Activated CD4-positive, alpha-beta memory T cell treated with anti-CD3 and anti-CD28 coated beads for 36 hours (primary cell): ENCODE measurements around the gene THADA. TPM values are rescaled to one million over a fixed set of nuclear protein-coding genes. Genes with fewer than 3 reads are reported as not detected.
A peak's percentile ranks its signal among the peaks of the same experiment; 100 is the strongest.
"Not testable (repeated sequence)": the region's sequence is repeated elsewhere in the genome, so short reads cannot be mapped to it uniquely, and the experiment has no call there.

Experiments used
- CTCF ChIA-PET: fragments of 350-600 bp; sonication (Branson Sonifier 250); formaldehyde crosslinking; loops from one replicate; lab custom pipeline; 2021; ENCODE audit warnings: antibody characterized with exemption, inconsistent platforms; lab: Charles Lee
- POLR2A ChIA-PET: fragments of 350-600 bp; sonication (Branson Sonifier 250); formaldehyde crosslinking; loops from one replicate; lab custom pipeline; 2021; ENCODE audit warnings: antibody characterized with exemption; lab: Charles Lee
- DNase-seq: peaks from one replicate; pipeline ENCODE4 v3.0.0-alpha.2; 2020
- H3K27ac Mint-ChIP-seq: one replicate; pipeline ENCODE4 v1.8.0; 2021; ENCODE audit warnings: mixed read lengths
- H3K27me3 Mint-ChIP-seq: one replicate; pipeline ENCODE4 v1.8.0; 2021; ENCODE audit warnings: mixed read lengths
- H3K36me3 Mint-ChIP-seq: one replicate; pipeline ENCODE4 v1.8.0; 2021; ENCODE audit warnings: mixed read lengths
- H3K4me1 Mint-ChIP-seq: one replicate; pipeline ENCODE4 v1.8.0; 2021; ENCODE audit warnings: low read depth, mixed read lengths
- H3K4me3 Mint-ChIP-seq: one replicate; pipeline ENCODE4 v1.8.0; 2021; ENCODE audit warnings: mild to moderate bottlenecking, mixed read lengths
- H3K9me3 Mint-ChIP-seq: one replicate; pipeline ENCODE4 v1.8.0; 2021; ENCODE audit warnings: mixed read lengths
- intact Hi-C: fragments of 100-400 bp; cut with micrococcal nuclease; formaldehyde crosslinking; loops from one replicate; pipeline ENCODE4 v1.15.1; 2023
- total RNA-seq, 2 experiments: library from RNA; stranded (reverse); gene quantifications; one replicate each; pipeline ENCODE4 v1.2.3, GENCODE V29; 2021

The THADA gene
- total RNA-seq, 2 experiments from 2014 or later = 39.0 to 46.6 TPM

DNA sequence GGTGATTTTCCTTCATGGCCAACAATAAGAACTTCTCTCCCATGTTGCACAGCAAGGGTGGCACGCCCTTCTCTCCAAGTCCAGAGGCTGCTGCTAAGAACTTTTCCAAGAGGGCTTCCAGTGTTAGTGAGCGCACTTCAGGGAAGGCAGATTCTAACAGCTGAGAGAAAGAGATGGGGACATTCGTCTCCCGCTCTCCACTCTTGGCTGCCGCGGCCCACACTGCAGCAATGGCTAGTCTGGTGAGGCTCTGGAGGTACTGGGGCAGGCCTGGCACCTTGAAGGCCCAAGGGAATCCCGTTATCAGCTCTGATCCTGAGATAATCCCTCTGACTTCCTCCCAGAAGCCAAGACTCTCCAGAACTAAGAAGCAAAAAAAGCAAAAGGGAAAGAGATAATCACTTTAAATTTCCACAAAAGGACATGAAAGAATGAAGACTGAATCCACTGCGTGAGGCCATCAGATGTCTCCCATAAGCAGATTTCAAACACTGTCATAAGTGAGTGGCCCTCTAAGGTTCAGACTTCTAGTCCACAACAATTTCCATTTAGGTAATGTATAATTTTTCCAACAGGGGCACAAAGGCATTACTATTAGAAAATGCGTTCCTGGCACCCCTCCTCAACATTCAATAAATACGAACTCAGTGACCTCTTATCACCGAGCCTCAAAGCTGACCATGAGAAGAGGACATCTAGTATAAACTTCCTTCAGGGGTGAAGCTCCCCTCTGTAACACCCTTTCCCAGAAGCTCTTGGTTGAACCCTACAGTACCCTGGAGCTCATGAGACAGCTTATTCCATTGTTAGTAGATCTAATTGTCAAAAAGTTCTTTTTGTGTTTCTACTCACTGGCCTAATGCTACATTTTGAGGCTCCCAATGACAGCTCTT is 302.7 kb downstream of the THADA start:
- intact Hi-C loops = loop anchor here (1.0 to 5.0 kb wide), 2 partner anchors 94 to 184 kb away; no protein-coding TSS in a partner anchor
- no peaks in the 10 kb centered on the region for H3K9me3 Mint-ChIP-seq
- POLR2A ChIA-PET = interaction anchor here (0.9 to 1.6 kb wide), 2 partner anchors 26 to 94 kb away, joined by 3 read pairs; no protein-coding TSS in a partner anchor
- no peaks in the 10 kb centered on the region for H3K27me3 Mint-ChIP-seq
- DNase-seq = no peak
- H3K4me3 Mint-ChIP-seq = no peak overlapping the region
- H3K4me1 Mint-ChIP-seq = peaks cover 28% of the 10 kb centered on the region
- H3K27ac Mint-ChIP-seq = peak overlapping the region; percentile 58
- peaks cover 39% of the 10 kb centered on the region for H3K36me3 Mint-ChIP-seq
- CTCF ChIA-PET = interaction anchor here (1.1 kb wide), 1 partner anchor 192 kb away, joined by 3 read pairs; no protein-coding TSS in a partner anchor

DNA sequence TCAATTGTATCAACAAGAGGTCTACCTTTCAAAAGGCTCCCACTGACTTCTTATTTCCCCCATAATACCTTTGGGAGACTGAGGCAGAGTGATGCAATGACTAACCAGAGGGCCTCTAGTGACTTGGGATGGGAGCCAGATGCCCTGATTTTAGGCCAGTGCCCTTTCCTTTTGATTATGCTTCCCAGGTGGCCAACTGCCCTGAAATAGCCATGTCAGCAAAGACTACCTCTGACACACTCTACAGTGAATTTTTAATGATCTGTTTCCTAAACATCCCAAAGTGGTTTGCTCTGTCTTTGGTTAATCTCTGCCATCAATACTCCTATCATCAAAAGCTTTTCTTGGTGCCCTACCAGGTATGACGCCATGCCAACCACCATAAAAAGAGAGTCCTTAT is 303.5 kb downstream of the THADA start:
- Mint-ChIP-seq H3K4me1 (peaks cover 28% of the 10 kb centered on the region), H3K27me3 (no peaks in the 10 kb centered on the region), H3K4me3 (no peak overlapping the region), H3K27ac (no peak overlapping the region), H3K9me3 (no peaks in the 10 kb centered on the region), H3K36me3 (peaks cover 45% of the 10 kb centered on the region)
- POLR2A ChIA-PET = no interaction called here
- intact Hi-C loops = loop anchor here (5.0 kb wide), 1 partner anchor 185 kb away; no protein-coding TSS in a partner anchor
- DNase-seq = no peak
- CTCF ChIA-PET = no interaction called here

DNA sequence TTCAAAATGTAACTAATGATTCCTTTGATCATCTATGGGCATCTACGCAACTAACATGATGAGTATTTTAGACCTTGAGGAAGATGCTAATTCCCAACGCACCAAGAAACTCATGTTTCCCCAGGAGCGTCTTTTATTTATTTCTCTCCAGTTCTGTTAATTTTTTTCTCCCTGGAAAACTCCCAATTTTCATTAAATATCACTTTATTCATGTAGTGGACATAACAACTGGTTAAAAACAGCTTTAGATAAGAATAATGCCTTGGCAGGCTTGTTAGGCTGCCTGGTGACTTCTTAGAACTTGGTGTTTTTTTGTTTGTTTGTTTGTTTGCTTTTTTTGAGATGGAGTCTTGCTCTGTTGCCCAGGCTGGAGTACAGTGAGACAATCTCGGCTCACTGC is 306.5 kb downstream of the THADA start:
- H3K27me3 Mint-ChIP-seq = no peaks in the 10 kb centered on the region
- H3K4me3 Mint-ChIP-seq = no peak overlapping the region
- H3K4me1 Mint-ChIP-seq = peaks cover 18% of the 10 kb centered on the region
- POLR2A ChIA-PET = no interaction called here
- no peak for DNase-seq
- H3K36me3 Mint-ChIP-seq = peaks cover 73% of the 10 kb centered on the region
- H3K9me3 Mint-ChIP-seq = peaks cover 16% of the 10 kb centered on the region
- intact Hi-C loops = no loop called here
- CTCF ChIA-PET = no interaction called here
- no peak overlapping the region for H3K27ac Mint-ChIP-seq

DNA sequence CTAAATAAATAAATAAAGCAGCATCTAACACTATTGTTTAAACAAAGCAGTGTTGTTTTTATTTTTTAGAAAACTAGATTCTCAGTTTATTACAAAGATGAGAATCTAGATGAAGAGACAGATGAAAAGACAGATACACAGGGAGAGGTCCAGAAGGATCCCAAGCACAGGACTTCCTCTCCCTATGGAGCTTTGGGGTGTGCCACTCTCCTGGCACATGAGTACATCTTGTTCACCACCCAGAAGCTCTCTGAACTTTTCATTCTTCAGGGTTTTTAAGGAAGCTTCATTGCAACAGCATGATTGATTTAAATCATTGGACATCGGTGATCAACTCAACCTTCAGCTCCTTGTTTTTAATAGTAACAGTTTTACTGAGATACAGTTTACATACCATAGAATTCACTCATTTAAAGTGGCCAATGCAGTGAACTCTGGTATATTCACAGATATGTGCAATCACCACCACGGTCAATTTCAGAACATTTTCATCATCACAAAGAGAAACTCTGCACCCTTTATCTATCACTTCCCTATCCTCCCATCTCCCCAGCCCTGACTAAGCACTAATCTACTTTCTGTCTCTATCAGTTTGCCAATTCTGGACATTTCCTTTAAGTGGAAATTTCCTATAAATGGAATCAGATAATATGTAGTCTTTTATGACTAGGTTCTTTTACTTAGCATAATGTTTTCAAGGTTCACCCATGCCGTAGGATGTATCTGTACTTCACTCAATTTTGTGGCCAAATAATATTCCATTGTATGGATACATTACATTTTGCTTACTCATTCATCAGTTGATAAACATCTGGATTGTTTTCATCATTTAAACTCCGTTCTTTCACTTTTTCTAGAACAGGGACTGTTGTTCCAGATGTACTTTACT is 307.2 kb downstream of the THADA start:
- DNase-seq = no peak
- CTCF ChIA-PET = no interaction called here
- H3K27me3 Mint-ChIP-seq = no peaks in the 10 kb centered on the region
- peaks cover 79% of the 10 kb centered on the region for H3K36me3 Mint-ChIP-seq
- POLR2A ChIA-PET = no interaction called here
- intact Hi-C loops = no loop called here
- H3K4me1 Mint-ChIP-seq = peaks cover 11% of the 10 kb centered on the region
- no peak overlapping the region for H3K27ac Mint-ChIP-seq
- H3K4me3 Mint-ChIP-seq = no peak overlapping the region
- H3K9me3 Mint-ChIP-seq = peaks cover 23% of the 10 kb centered on the region

DNA sequence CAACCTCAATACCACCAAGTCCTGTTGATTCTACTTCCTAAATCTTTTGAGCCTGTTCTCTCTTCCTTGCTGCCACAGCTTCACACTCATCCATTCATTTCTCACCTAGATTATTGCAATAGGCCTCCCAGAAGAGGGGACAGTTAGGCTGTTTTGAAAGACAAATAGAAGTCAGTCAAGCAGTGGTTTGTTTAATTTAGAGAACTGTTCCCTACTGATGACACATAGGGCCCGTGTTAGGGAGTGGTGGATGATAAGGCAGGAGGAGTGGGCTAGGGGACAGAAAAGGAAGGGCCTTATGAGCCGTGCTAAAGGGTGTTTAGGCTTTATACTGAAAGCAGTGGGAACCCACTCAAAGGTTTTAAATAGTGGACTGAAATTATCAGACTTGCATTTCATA is 309.9 kb downstream of the THADA start:
- ChIA-PET POLR2A (no interaction called here), CTCF (no interaction called here)
- Mint-ChIP-seq H3K27ac (no peak overlapping the region), H3K4me3 (no peak overlapping the region), H3K9me3 (peaks cover 28% of the 10 kb centered on the region), H3K27me3 (no peaks in the 10 kb centered on the region), H3K36me3 (peaks cover 85% of the 10 kb centered on the region), H3K4me1 (peaks cover 3% of the 10 kb centered on the region)
- intact Hi-C loops = no loop called here
- no peak for DNase-seq

DNA sequence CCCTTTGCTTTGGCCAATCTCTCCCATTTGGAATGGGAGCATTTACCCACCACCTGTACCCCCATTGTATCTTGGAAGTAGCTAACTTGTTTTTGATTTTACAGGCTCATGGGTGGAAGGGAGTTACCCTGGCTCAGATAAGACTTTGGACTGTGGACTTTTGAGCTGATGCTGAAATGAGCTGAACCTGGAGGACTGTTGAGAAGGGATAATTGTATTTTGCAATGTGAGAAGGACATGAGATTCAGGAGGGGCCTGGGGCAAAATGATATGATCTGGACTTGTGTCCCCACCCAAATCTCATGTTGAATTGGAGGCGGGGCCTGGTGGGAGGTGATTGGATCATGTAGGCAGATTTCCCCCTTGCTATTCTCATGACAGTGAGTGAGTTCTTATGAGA is 310.9 kb downstream of the THADA start:
- DNase-seq = no peak
- ChIA-PET CTCF (no interaction called here), POLR2A (no interaction called here)
- intact Hi-C loops = no loop called here
- Mint-ChIP-seq H3K4me1 (peaks cover 7% of the 10 kb centered on the region), H3K9me3 (peaks cover 28% of the 10 kb centered on the region), H3K4me3 (no peak overlapping the region), H3K27ac (no peak overlapping the region), H3K36me3 (peaks cover 82% of the 10 kb centered on the region), H3K27me3 (no peaks in the 10 kb centered on the region)

DNA sequence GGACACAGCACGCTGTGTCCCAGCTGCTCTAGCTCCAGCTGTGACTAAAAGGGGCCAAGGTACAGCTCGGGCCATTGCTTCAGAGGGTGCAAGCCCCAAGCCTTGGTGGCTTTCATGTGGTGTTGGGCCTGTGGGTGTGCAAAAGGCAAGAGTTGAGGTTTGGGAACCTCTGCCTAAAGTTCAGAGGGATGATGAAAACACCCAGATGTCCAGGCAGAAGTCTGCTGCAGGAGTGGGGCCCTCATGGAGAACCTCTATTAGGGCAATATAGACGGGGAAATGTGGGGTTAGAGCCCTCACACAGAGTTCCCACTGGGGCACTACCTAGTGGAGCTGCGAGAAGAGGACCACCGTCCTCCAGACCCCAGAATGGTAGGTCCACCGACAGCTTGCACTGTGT is 311.5 kb downstream of the THADA start:
- H3K4me1 Mint-ChIP-seq, DNase-seq, CTCF ChIA-PET, intact Hi-C loops, POLR2A ChIA-PET, H3K4me3 Mint-ChIP-seq, H3K27me3 Mint-ChIP-seq, H3K27ac Mint-ChIP-seq: not testable (repeated sequence)
- H3K9me3 Mint-ChIP-seq = peaks cover 28% of the 10 kb centered on the region
- H3K36me3 Mint-ChIP-seq = peaks cover 84% of the 10 kb centered on the region

DNA sequence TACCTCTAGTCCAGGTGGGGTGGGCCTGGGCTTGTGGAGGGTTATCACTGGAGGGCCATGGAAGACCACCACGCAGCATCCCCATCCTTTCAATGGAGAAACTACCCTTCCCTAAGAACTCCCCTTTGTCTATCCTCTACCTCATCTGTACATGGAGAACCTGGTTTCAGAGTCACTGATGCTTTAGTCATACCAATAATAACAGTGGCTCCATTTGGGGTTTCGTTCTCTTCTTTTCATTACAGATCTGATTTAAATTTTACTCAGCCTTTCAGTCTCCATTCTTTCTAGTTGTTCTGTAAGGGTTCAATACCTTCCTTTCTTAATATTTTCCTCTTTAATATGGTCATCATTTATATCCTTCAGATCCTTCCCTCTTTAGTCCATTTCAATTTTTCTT is 314.8 kb downstream of the THADA start:
- no peak for DNase-seq
- Mint-ChIP-seq H3K4me1 (peaks cover 7% of the 10 kb centered on the region), H3K36me3 (peaks cover 72% of the 10 kb centered on the region), H3K27ac (no peak overlapping the region), H3K9me3 (peaks cover 26% of the 10 kb centered on the region), H3K27me3 (no peaks in the 10 kb centered on the region), H3K4me3 (no peak overlapping the region)
- POLR2A ChIA-PET = no interaction called here
- CTCF ChIA-PET = no interaction called here
- intact Hi-C loops = loop anchor here (1.0 kb wide), 1 partner anchor 13 kb away; no protein-coding TSS in a partner anchor

DNA sequence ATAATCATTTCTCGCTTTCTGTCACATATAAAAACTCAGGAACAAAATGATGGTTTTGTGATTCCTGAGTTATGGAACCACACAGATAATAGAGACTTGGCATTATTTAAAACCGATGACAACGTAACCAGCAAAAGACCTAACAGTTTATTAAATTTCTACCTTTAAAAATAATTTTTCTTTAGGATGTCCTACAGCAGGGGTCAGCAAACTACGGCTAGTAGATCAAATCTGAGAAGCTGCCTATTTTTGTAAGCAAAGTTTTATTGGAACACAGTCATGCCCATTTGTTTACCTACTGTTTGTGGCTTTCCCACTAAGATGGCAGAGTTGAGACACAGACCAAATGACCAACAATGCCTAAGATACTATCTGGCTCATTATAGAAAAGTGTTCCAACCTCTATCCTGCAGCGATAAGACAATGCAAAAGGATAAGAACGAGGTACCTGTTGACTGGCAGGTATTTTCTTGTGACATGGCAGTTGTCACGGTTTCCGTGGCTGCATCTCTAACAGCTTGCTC is 316.5 kb downstream of the THADA start:
- Mint-ChIP-seq H3K4me1 (peaks cover 7% of the 10 kb centered on the region), H3K36me3 (peaks cover 56% of the 10 kb centered on the region), H3K9me3 (peaks cover 12% of the 10 kb centered on the region), H3K4me3 (no peak overlapping the region), H3K27me3 (no peaks in the 10 kb centered on the region), H3K27ac (no peak overlapping the region)
- ChIA-PET CTCF (no interaction called here), POLR2A (interaction anchor here (0.6 kb wide), 1 partner anchor 7 kb away, joined by 4 read pairs; no protein-coding TSS in a partner anchor)
- intact Hi-C loops = no loop called here
- DNase-seq = no peak

DNA sequence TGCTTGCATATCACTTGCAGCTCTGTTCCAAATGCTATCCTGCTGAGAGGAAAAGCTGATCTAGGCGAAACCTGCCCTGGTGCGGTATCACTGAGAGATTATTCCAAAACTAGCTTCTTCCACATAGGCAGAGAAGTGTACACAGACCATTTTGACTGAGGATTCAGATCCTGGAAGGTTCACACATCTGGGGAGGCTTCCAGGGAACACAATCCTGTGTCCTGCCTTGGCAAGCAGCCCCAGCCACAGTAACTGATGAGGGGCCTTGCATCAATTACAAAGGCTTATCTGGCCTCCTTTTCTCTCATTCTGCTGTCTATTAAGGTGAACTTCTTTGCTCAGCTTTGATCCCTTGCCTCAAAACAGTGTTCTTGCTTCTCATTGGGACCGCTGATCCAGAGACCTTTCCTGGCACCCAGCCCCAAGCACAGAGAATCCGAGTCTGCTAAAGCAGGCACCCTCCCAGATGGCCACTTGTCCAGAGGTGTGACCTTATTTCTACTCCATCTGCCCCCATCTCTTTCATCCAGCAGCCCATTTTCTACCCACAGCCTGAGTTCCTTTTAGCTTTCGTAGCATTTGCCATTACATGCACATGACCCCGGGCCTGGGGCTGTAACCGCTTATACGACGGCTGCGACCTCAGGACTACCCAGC is 317.1 kb downstream of the THADA start:
- peaks cover 49% of the 10 kb centered on the region for H3K36me3 Mint-ChIP-seq
- H3K4me3 Mint-ChIP-seq = no peak overlapping the region
- POLR2A ChIA-PET = interaction anchor here (0.6 kb wide), 1 partner anchor 8 kb away, joined by 4 read pairs; no protein-coding TSS in a partner anchor
- CTCF ChIA-PET = interaction anchor here (1.4 kb wide), 1 partner anchor 50 kb away, joined by 7 read pairs; no protein-coding TSS in a partner anchor
- no peaks in the 10 kb centered on the region for H3K27me3 Mint-ChIP-seq
- peaks cover 6% of the 10 kb centered on the region for H3K9me3 Mint-ChIP-seq
- H3K4me1 Mint-ChIP-seq = peaks cover 10% of the 10 kb centered on the region
- intact Hi-C loops = no loop called here
- no peak for DNase-seq
- no peak overlapping the region for H3K27ac Mint-ChIP-seq

DNA sequence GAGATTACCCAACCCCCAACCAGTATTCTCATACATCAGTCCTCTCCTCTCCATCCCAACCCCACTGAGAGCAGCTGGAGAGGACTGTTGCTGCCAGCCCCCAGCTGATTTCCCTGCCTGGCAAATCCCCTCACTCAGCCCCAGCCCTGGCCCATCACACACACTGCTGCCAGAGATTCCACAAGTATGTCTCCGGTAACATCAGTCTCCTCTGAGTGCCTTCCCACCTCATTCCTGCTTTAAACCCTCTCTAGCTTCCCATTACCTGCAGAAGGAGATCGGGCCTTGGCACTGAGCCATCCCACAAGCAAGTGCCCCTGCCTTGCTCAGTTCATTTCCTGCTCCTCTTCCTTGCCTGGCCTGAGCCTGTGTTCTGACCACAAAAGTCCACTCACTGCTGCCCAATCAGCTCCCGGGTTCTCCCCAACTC is 318.9 kb downstream of the THADA start:
- Mint-ChIP-seq H3K9me3 (no peaks in the 10 kb centered on the region), H3K36me3 (peaks cover 33% of the 10 kb centered on the region), H3K27ac (no peak overlapping the region), H3K27me3 (no peaks in the 10 kb centered on the region), H3K4me3 (no peak overlapping the region), H3K4me1 (peaks cover 15% of the 10 kb centered on the region)
- POLR2A ChIA-PET = interaction anchor here (1.1 kb wide), 1 partner anchor 307 kb away, joined by 3 read pairs; no protein-coding TSS in a partner anchor
- intact Hi-C loops = no loop called here
- no peak for DNase-seq
- CTCF ChIA-PET = no interaction called here
